Neural cell (in vitro differentiated cells): ENCODE results near the gene CDK8. TPM values are rescaled to one million over a fixed set of nuclear protein-coding genes. Genes with fewer than 3 reads are reported as not detected.

ENCODE experiments used
- H2AFZ ChIP-seq: fragments of 200-600, 300-800 bp; sonication (generic), shearing (Covaris generic); 2 replicates; pipeline ENCODE4 v1.6.0; 2014; ENCODE audit warnings: low read depth, mild to moderate bottlenecking, antibody characterized with exemption, low read length, moderate library complexity
- H3F3A ChIP-seq: fragments of 200-600 bp; shearing (Covaris generic); 2 replicates; pipeline ENCODE4 v1.6.1; 2016; ENCODE audit warnings: mild to moderate bottlenecking, moderate library complexity, mixed read lengths, antibody characterized with exemption, low read length; ENCODE audit not compliant: insufficient read depth, poor library complexity, severe bottlenecking
- H3K27ac ChIP-seq: fragments of 200-600, 300-800 bp; sonication (generic), shearing (Covaris generic); 2 replicates; pipeline ENCODE4 v1.5.1; 2014; ENCODE audit warnings: mild to moderate bottlenecking, low read length, moderate library complexity
- H3K27me3 ChIP-seq: fragments of 300-800, 200-600 bp; sonication (generic), shearing (Covaris generic); 2 replicates; pipeline ENCODE4 v1.6.0; 2014; ENCODE audit warnings: mild to moderate bottlenecking, low read depth, low read length, moderate library complexity; ENCODE audit not compliant: insufficient read depth
- H3K36me3 ChIP-seq: fragments of 300-800, 200-600 bp; sonication (generic), shearing (Covaris generic); 2 replicates; pipeline ENCODE4 v1.5.1; 2014; ENCODE audit warnings: mild to moderate bottlenecking, antibody characterized with exemption, low read length, moderate library complexity; ENCODE audit not compliant: insufficient read depth
- H3K4me2 ChIP-seq: fragments of 300-800, 200-600 bp; sonication (generic), shearing (Covaris generic); 2 replicates; pipeline ENCODE4 v1.6.0; 2014; ENCODE audit warnings: mild to moderate bottlenecking, low read length
- H3K4me3 ChIP-seq: fragments of 300-800, 200-600 bp; sonication (generic), shearing (Covaris generic); 2 replicates; pipeline ENCODE4 v1.5.1; 2014; ENCODE audit warnings: mild to moderate bottlenecking, low read length, moderate library complexity
- H3K79me2 ChIP-seq: fragments of 200-600 bp; shearing (Covaris generic); replicated peaks from 2 replicates; pipeline ENCODE4 v1.6.0; 2014; ENCODE audit warnings: mild to moderate bottlenecking, low read length, moderate library complexity; ENCODE audit not compliant: insufficient read depth
- H3K9ac ChIP-seq: fragments of 300-800, 200-600 bp; sonication (generic), shearing (Covaris generic); 2 replicates; pipeline ENCODE4 v1.6.1; 2016; ENCODE audit warnings: mild to moderate bottlenecking, low read length, mixed read lengths
- H3K9me2 ChIP-seq: fragments of 200-600 bp; shearing (Covaris generic); 2 replicates; pipeline ENCODE4 v1.6.1; 2016; ENCODE audit warnings: mild to moderate bottlenecking, low read length, mixed read lengths; ENCODE audit not compliant: insufficient read depth
- H3K9me3 ChIP-seq: fragments of 200-600, 300-800 bp; sonication (generic), shearing (Covaris generic); 2 replicates; pipeline ENCODE4 v1.6.1; 2016; ENCODE audit warnings: mild to moderate bottlenecking, mixed run types, low read length, moderate library complexity, mixed read lengths
- H4K20me1 ChIP-seq: fragments of 200-600 bp; shearing (Covaris generic); 2 replicates; pipeline ENCODE4 v1.6.1; 2016; ENCODE audit warnings: mild to moderate bottlenecking, mixed run types; ENCODE audit not compliant: insufficient read depth
- EP300 ChIP-seq: fragments of 450-650 bp; conservative IDR thresholded peaks from 2 replicates; pipeline ENCODE4 v1.6.1; 2014; ENCODE audit warnings: antibody characterized with exemption, mild to moderate bottlenecking, moderate library complexity; ENCODE audit not compliant: poor library complexity, severe bottlenecking
- EZH2 ChIP-seq: fragments of 200-600, 300-800 bp; shearing (Covaris generic), sonication (generic); IDR thresholded peaks from 2 replicates; pipeline ENCODE4 v1.6.1; 2014; ENCODE audit warnings: antibody characterized with exemption, low read length, borderline replicate concordance, mild to moderate bottlenecking; ENCODE audit not compliant: insufficient read depth, poor library complexity, severe bottlenecking
- MXI1 ChIP-seq: fragments of 450-650 bp; conservative IDR thresholded peaks from 2 replicates; pipeline ENCODE4 v1.6.1; 2014; ENCODE audit warnings: antibody characterized with exemption, mild to moderate bottlenecking; ENCODE audit not compliant: poor library complexity, severe bottlenecking
- POLR2AphosphoS5 ChIP-seq: IDR thresholded peaks from 2 replicates; pipeline ENCODE4 v1.6.1; 2012
- RAD21 ChIP-seq: fragments of 450-650 bp; conservative IDR thresholded peaks from 2 replicates; pipeline ENCODE4 v1.6.1; 2014; ENCODE audit warnings: antibody characterized with exemption, mild to moderate bottlenecking, moderate library complexity
- SMC3 ChIP-seq: fragments of 450-650 bp; conservative IDR thresholded peaks from 2 replicates; pipeline ENCODE4 v1.6.1; 2014; ENCODE audit warnings: antibody characterized with exemption, mild to moderate bottlenecking, moderate library complexity; ENCODE audit not compliant: poor library complexity
- TAF1 ChIP-seq: IDR thresholded peaks from 2 replicates; pipeline ENCODE4 v1.6.1; 2012; ENCODE audit warnings: low read depth
- polyA plus RNA-seq: library from polyadenylated mRNA; depleted of rRNA; stranded (reverse); fragments of >200 nt; gene quantifications from 2 replicates; pipeline ENCODE4 v1.2.3, GENCODE V29; 2014
- small RNA-seq, 3 experiments: library from RNA; depleted of rRNA; stranded (forward); fragments of <200 nt; gene quantifications; one replicate each; pipeline ENCODE3, GENCODE V24; 2012
- TF ChIP-seq, protein P1 (sequence below): IDR thresholded peaks from 2 replicates; pipeline ENCODE4 v1.6.1; 2012; ENCODE audit warnings: borderline replicate concordance
- TF ChIP-seq, protein P2 (sequence below): fragments of 450-650 bp; IDR thresholded peaks from 2 replicates; pipeline ENCODE4 v1.5.1; 2014; ENCODE audit warnings: antibody characterized with exemption, mild to moderate bottlenecking, moderate library complexity; ENCODE audit not compliant: poor library complexity, severe bottlenecking

CDK8 gene
- polyA plus RNA-seq, 1 donor from 2014 or later = 58.9 TPM

DNA sequence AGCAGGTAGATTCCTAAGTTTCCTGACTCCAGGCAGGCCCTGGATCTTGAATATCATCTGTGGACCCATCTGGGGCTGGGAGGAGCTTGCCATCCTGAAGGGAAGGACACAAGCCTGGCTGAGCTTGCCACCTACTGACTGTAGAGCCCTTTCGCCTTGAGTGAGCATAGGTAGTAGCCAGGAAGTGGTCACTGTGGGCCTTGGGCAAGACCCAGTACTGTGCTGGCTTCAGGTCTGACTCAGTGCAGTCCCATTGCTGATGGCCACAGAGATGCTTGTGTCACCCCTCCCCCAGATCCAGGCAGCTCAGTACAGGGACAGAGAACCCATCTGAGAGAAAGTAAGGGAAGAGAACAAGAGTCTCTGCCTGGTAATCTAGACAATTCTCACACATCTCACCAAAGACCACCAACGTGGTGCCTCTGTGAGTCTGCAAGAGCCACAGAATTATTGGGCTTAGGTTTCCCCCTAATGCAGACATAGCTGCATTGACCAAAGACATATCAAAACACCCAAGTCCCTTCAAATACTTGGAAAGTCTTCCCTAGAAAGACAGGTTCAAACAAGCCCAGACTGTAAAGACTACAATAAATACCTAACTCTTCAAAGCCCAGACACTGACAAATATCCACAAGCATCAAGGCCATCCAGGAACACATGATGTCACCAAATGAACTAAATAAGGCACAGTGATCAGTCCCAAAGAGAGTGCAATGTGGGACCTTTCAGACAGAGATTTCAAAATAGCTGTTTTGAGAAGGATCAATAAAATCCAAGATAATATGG is 195.3 kb downstream of the CDK8 start:
- no peak overlapping the region for H2AFZ ChIP-seq
- no peaks in the 10 kb centered on the region for H3K9me2 ChIP-seq
- H3K4me3 ChIP-seq = no peak overlapping the region
- H4K20me1 ChIP-seq = no peaks in the 10 kb centered on the region
- H3K27me3 ChIP-seq = no peaks in the 10 kb centered on the region
- TF ChIP-seq POLR2AphosphoS5 = no peak
- TF ChIP-seq EP300 = no peak
- TF ChIP-seq, protein P1, sequence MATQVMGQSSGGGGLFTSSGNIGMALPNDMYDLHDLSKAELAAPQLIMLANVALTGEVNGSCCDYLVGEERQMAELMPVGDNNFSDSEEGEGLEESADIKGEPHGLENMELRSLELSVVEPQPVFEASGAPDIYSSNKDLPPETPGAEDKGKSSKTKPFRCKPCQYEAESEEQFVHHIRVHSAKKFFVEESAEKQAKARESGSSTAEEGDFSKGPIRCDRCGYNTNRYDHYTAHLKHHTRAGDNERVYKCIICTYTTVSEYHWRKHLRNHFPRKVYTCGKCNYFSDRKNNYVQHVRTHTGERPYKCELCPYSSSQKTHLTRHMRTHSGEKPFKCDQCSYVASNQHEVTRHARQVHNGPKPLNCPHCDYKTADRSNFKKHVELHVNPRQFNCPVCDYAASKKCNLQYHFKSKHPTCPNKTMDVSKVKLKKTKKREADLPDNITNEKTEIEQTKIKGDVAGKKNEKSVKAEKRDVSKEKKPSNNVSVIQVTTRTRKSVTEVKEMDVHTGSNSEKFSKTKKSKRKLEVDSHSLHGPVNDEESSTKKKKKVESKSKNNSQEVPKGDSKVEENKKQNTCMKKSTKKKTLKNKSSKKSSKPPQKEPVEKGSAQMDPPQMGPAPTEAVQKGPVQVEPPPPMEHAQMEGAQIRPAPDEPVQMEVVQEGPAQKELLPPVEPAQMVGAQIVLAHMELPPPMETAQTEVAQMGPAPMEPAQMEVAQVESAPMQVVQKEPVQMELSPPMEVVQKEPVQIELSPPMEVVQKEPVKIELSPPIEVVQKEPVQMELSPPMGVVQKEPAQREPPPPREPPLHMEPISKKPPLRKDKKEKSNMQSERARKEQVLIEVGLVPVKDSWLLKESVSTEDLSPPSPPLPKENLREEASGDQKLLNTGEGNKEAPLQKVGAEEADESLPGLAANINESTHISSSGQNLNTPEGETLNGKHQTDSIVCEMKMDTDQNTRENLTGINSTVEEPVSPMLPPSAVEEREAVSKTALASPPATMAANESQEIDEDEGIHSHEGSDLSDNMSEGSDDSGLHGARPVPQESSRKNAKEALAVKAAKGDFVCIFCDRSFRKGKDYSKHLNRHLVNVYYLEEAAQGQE = no peak
- TF ChIP-seq SMC3 = no peak
- TF ChIP-seq RAD21 = no peak
- no peak for TF ChIP-seq TAF1
- TF ChIP-seq MXI1 = no peak
- TF ChIP-seq EZH2 = no peak
- TF ChIP-seq, protein P2, sequence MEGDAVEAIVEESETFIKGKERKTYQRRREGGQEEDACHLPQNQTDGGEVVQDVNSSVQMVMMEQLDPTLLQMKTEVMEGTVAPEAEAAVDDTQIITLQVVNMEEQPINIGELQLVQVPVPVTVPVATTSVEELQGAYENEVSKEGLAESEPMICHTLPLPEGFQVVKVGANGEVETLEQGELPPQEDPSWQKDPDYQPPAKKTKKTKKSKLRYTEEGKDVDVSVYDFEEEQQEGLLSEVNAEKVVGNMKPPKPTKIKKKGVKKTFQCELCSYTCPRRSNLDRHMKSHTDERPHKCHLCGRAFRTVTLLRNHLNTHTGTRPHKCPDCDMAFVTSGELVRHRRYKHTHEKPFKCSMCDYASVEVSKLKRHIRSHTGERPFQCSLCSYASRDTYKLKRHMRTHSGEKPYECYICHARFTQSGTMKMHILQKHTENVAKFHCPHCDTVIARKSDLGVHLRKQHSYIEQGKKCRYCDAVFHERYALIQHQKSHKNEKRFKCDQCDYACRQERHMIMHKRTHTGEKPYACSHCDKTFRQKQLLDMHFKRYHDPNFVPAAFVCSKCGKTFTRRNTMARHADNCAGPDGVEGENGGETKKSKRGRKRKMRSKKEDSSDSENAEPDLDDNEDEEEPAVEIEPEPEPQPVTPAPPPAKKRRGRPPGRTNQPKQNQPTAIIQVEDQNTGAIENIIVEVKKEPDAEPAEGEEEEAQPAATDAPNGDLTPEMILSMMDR = no peak
- no peak overlapping the region for H3K27ac ChIP-seq
- no peaks in the 10 kb centered on the region for H3F3A ChIP-seq
- H3K36me3 ChIP-seq = no peaks in the 10 kb centered on the region
- no peaks in the 10 kb centered on the region for H3K9me3 ChIP-seq
- H3K9ac ChIP-seq = no peak overlapping the region
- H3K79me2 ChIP-seq = no peaks in the 10 kb centered on the region
- no peak overlapping the region for H3K4me2 ChIP-seq

Small RNAs within 50 kb of the gene (small RNA-seq; reads per million reads assigned to genes)
- gene RF02271 = 0 reads per million in 3 experiments

Other genes with a start within 250 kb of the CDK8 start
- 2.3 and 2.7 TPM in 2 replicates for gene SHISA2, start 202.1 kb upstream of the CDK8 start, polyA plus RNA-seq
- gene RNF6, start 31.8 kb upstream of the CDK8 start, polyA plus RNA-seq = 15.2 and 15.8 TPM in 2 replicates